WI38 (cell line): Measurements from ENCODE around the gene BEND5.

Source experiments
- H3K4me3 ChIP-seq: 2 replicates; pipeline ENCODE4 v1.5.1; 2011; ENCODE audit warnings: low read depth, mild to moderate bottlenecking, control low read depth, low read length
- CTCF ChIP-seq: IDR thresholded peaks from 2 replicates; pipeline ENCODE4 v1.5.1; 2012; ENCODE audit warnings: low read depth, mild to moderate bottlenecking, control low read depth, low read length

The BEND5 gene

DNA sequence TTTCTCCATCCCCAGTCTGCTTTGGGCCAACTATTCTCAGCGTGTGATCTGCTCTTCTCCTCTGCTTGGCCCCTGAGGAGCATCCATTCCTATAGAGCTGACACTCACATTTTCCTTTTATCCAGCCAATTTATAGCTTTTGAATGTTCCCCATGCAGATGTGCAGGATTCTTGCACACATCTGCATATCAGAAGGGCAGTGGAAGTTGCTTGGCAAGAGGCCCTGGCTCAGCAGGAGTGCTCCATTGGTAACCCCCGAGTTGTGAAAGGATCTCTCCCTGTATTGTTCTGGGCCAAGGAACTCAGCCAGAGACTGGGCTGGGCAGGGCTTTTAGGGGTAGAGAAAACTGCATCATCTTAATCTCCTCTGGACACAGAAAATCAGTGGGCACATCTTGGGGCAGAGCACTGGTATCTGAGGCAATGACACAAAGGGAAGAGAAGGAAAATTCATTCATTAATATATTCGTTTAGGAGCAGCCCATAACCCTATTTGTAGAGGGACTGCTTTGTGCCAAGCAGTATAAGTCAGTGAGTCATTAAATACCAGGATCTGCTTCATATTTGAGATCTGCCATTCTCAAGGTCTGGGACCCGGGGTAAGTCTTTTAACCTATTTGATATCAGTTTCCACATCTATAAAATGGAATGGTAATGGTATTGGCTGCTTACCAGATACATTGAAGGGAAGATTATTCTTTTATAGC, 31.0 kb upstream of the BEND5 start:
- TF ChIP-seq CTCF = no peak
- H3K4me3 ChIP-seq = no peak overlapping the region

DNA sequence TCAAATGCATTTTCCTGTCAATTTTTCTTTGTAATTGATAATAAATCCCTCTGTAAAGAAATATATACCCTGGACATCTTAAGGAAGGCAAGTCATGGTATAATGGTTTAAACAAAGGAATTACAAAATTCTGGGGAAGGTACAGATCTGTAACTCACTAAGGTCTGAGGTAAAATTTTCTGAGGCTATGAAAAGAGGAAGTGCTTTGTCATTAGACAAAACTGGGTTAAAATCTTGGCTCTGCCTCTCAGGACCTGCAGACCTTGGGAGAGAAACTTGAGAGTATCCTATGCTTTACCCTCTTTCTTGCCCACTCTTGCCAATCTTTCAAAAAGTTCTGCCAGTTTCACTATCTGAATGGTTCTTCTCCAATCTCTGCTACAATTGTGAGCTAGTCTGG, 26.8 kb upstream of the BEND5 start:
- no peak for TF ChIP-seq CTCF
- H3K4me3 ChIP-seq = no peak overlapping the region

- H3K4me3 ChIP-seq = no peak overlapping the region
- no peak for TF ChIP-seq CTCF
Measured at GRCh38 chr1:48794816-48795215, 18.1 kb upstream of the BEND5 start.

GRCh38 chr1:48793863-48794262, 17.2 kb upstream of the BEND5 start:
- no peak for TF ChIP-seq CTCF
- H3K4me3 ChIP-seq = no peak overlapping the region

DNA sequence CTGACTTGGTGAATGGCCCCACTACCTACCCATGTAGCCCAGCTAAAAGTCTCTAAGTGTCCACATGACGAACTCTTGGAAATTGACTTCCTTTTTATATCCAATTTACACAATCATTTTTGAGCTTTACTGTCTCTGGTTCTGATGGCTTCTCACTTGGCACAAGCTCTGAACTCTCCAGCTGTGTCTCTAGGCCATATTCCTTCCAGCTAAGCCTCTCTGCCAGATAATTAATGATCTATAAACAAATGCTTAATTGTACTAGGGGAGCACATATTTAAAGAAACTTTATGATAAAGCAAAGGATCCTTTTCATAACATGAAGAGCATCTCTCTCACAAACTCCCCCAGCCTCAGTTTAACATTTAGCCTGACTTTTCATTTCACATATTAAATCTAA, 16.3 kb upstream of the BEND5 start:
- H3K4me3 ChIP-seq = no peak overlapping the region
- no peak for TF ChIP-seq CTCF

GRCh38 chr1:48790397-48790796, 13.7 kb upstream of the BEND5 start:
- no peak overlapping the region for H3K4me3 ChIP-seq
- no peak for TF ChIP-seq CTCF

- no peak overlapping the region for H3K4me3 ChIP-seq
- TF ChIP-seq CTCF = no peak
Measured at GRCh38 chr1:48789903-48790302, 13.2 kb upstream of the BEND5 start.
